Left cardiac atrium (tissue), 4 donors: ENCODE results near the gene CD59. TPM values are rescaled to one million over a fixed set of nuclear protein-coding genes. Genes with fewer than 3 reads are reported as not detected.
"Not testable (repeated sequence)": the region's sequence is repeated elsewhere in the genome, so short reads cannot be mapped to it uniquely, and the experiment has no call there.

Source experiments
- ATAC-seq, 2 donors: fragments of 200-7000 bp; cut with Tn5 transposase; one replicate each; pipeline ENCODE4 v1.9.1; 2020; ENCODE audit warnings: mild to moderate bottlenecking in 2 of 2, moderate library complexity in 2 of 2
- DNase-seq: peaks from one replicate; pipeline ENCODE4 v3.0.0-alpha.2; 2020
- intact Hi-C, 2 donors: fragments of 100-400 bp; cut with DNase I; formaldehyde crosslinking; loops; one replicate each; pipeline versions ENCODE4 v1.14.1 to v1.15.1; 2022 to 2023
- total RNA-seq, 2 donors: library from RNA; stranded (reverse); fragmentation: NEBNext Ultra II Directional; extraction: Animal tissue kit (Norgen Biotek cat#: 25700); gene quantifications; one replicate each; pipeline ENCODE4 v1.2.1, GENCODE V29; 2021
- donor health status: DM: no; HTN: yes; CAD: no.
- donor health status: DM: no; HTN: yes; CAD: no; lungs with severe emphysema.
- donor health status: DM: yes; HTN: yes; CAD: no.
- donor health status: Dilated cardiomyopathy.

The CD59 gene
- total RNA-seq, 2 donors from 2014 or later = 633 to 874 TPM

- ATAC-seq (no peak), DNase-seq (no peak)
- intact Hi-C loops = no loop called here
Measured at GRCh38 chr11:33721984-33722383, 14.2 kb downstream of the CD59 start.

GRCh38 chr11:33721426-33721825 lies 14.8 kb downstream of the CD59 start:
- intact Hi-C loops = no loop called here
- DNase-seq = no peak
- ATAC-seq = peak in 1 of 2 donors; percentile 36

GRCh38 chr11:33719587-33719986 lies 16.6 kb downstream of the CD59 start:
- intact Hi-C loops = no loop called here
- ATAC-seq (no peak), DNase-seq (no peak)

GRCh38 chr11:33718440-33718839 lies 17.8 kb downstream of the CD59 start:
- ATAC-seq = no peak
- DNase-seq = no peak
- intact Hi-C loops = no loop called here

DNA sequence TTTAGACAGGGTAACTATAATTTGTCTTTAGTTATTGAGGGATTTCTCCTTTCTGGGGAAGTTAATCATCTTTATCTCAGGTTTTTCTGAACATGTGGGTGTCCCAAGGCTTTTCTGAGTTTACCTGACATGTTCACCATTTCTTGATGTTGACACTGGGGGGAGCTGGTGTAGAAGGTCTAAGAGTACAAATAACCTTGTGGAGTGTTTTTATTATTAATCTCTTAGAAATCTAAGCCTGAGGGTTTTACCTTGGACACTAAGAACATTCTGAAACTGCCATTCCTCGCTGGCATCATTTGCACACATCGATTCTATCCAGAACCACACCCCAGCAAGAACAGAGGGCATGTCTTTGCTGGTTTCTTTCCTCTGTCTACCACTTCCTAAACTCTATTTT lies 20.0 kb downstream of the CD59 start:
- DNase-seq (no peak), ATAC-seq (no peak)
- intact Hi-C loops = no loop called here

- intact Hi-C loops = no loop called here
- DNase-seq (no peak), ATAC-seq (no peak)
Measured at GRCh38 chr11:33713856-33714398, 22.3 kb downstream of the CD59 start.

GRCh38 chr11:33713151-33713855 lies 22.9 kb downstream of the CD59 start:
- no peak for ATAC-seq
- intact Hi-C loops = no loop called here
- DNase-seq = no peak

- intact Hi-C loops = no loop called here
Measured at GRCh38 chr11:33712436-33712835, 23.8 kb downstream of the CD59 start.

GRCh38 chr11:33709466-33709865 lies 26.8 kb downstream of the CD59 start:
- no peak for ATAC-seq
- intact Hi-C loops = no loop called here
- no peak for DNase-seq

More at GRCh38 chr11:33712436-33712835, 23.8 kb downstream of the CD59 start:
- ATAC-seq (no peak), DNase-seq (no peak)

GRCh38 chr11:33708985-33709384 lies 27.2 kb downstream of the CD59 start:
- DNase-seq (no peak), ATAC-seq (no peak)
- intact Hi-C loops = no loop called here

DNA sequence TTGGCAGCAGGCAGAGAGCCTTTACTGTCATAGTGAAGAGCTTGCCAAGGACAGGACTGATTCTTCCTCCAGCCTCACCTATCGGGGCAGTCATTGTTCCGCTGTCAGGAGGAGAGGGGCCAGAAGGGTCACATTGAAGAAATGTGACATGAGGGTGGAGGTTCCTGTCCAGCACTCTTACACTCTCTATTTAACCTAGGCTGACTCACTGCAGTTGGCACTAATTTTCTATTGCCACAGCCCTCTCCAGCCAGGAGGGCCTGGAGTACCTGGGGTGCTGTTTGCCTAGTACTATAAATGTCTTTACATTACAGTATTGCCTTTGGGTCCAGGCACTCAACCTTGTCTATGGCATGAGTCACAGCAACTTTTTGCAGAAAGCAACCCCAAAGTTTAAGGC lies 28.4 kb downstream of the CD59 start:
- intact Hi-C loops = not testable (repeated sequence)

GRCh38 chr11:33706966-33707365 lies 29.3 kb downstream of the CD59 start:
- ATAC-seq (no peak), DNase-seq (no peak)
- intact Hi-C loops = no loop called here

More for the DNA sequence above, 28.4 kb downstream of the CD59 start:
- DNase-seq = not testable (repeated sequence)
- ATAC-seq = peak; percentile 14 to 69

DNA sequence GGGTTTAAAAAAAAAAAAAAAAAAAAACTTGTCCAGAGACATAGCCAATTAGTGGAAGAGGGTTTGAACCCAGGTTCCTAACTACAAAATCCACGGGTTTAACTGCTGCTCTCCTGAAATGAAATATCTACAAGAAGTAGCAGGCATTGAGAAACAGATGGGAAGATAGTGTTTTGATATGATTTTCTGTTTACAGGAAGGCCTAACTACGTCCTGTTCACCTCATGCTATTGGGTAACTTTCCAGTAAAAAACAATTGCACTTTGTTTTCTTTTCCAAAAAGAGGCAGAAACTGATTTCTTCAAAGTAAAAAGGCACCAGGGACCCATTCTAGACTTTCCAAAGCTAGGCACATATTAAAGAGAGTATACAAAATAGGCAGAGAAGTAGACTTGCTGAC lies 29.7 kb downstream of the CD59 start:
- intact Hi-C loops = no loop called here
- DNase-seq (no peak), ATAC-seq (no peak)

DNA sequence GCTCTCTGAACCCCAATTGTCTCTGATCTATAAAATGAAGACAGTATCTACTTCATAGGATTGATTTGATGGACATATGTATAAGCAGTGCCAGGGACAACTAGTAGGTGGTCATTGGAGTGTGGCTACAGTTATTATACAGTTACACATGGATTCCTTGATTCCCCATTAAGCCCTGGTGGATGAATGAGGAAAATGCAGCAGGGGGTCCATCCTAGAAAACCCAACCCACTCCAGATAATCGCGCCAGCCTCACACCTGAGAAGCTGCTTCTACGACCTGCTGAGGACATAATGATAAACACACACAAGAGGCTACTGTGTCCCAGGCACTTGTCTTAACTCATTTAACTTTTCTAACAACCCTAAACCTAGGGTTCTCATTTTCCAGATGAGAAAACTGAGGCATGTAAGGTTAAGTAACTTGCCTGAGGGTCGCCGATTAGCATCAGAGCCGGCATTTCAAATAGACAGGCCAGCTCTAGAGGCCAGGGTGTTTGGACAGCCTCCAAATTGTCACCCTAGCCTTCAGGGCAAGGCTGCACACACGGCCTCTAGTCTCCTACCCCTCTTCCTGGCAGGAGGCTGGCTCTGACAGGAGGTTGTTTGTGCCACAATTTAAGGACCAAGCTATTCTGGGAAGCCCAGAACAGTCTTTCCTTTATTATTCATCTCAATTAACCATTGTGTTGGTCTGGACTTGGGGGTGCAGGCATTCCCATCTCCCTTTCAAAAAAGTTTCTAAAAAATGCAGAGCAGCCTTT lies 31.8 kb downstream of the CD59 start:
- no peak for ATAC-seq
- DNase-seq = no peak
- intact Hi-C loops = loop anchor here in 1 of 2 donors (5.0 kb wide), 1 partner anchor 33 kb away; the partner anchor contains the start of gene CD59

GRCh38 chr11:33703788-33704187 lies 32.4 kb downstream of the CD59 start:
- DNase-seq = peak; percentile 37
- intact Hi-C loops = loop anchor here in 1 of 2 donors (5.0 kb wide), 1 partner anchor 34 kb away; the partner anchor contains the start of gene CD59
- peak in 1 of 2 donors; percentile 1 for ATAC-seq

DNA sequence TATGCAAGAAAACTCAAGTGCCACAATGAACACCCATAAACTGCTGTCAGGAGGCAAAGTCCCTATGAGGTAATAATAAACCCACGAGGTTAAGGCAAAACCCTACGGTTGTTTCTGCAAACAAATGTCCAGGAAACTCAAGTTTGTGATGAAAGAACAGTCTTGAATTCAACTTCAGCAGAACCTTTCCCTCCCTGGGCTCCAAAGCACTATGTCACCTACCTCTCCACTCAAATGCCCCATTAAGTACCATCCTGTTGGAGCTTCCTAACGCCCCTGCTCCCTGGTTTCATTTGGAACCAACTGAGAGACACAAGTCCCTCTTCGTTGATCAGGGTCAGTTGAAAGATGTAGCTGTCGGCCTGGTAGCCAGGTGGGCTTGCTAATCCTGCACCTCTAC lies 33.0 kb downstream of the CD59 start:
- ATAC-seq = no peak
- DNase-seq = no peak
- intact Hi-C loops = loop anchor here in 1 of 2 donors (5.0 kb wide), 1 partner anchor 34 kb away; the partner anchor contains the start of gene CD59

- DNase-seq (no peak), ATAC-seq (peak in 1 of 2 donors; percentile 14)
- intact Hi-C loops = loop anchor here in 1 of 2 donors (5.0 kb wide), 1 partner anchor 36 kb away; the partner anchor contains the start of gene CD59
Measured at GRCh38 chr11:33701302-33702230, 34.7 kb downstream of the CD59 start.

DNA sequence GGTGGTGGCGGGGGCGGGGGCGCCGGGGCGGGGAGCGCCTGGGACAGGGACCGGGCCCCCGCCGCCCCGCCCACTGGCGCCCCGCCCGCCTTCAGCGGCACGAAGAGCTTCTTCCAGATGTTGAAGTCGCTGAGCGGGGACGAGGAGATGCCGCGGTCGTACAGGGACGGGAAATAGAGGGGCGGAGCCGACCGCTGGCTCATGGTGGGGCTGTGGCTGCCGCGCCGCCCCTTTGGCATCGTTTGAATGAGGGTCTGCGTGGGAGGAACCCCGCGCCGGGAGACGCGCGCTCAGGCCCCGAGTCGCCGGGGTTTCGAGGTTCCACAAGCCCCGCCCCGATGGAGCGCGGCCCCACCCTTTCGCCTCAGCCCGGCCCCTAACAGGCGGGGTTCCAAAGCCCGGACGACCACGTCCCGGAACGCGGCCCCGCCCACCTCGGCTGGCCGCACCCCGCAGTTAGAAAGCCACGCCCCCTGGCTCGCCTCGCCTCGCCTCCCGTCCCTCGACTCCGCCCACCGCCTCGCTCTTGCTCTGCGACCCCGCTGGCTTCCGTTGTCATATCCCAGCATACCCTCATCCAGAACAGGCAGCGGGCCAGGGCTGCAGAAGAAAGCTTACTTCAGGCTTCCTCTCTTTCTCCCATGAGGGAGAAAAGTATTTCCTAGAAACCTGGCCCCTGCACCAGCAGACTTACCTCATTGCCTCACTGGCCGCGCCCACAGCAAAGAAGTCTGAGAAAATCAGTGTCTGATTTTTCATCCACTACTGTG lies 35.5 kb downstream of the CD59 start, which contains the start of gene C11orf91:
TSS of gene C11orf91 (minus strand) at position 325 of the 770 bp plus-strand sequence. CDS start at position 239, 86 bp downstream.
- intact Hi-C loops = loop anchor here in 1 of 2 donors (5.0 kb wide), 1 partner anchor 37 kb away; the partner anchor contains the start of gene CD59
- peak; percentile 98 for DNase-seq
- peak; percentile 92 to 94 for ATAC-seq
